GM12865 (cell line): ENCODE measurements around the gene HELZ.

Source experiments
- DNase-seq: peaks from one replicate; pipeline ENCODE4 v3.0.0; 2010; ENCODE audit warnings: low read depth
- H3K4me3 ChIP-seq: 2 replicates; pipeline ENCODE4 v1.5.1; 2011; ENCODE audit warnings: mild to moderate bottlenecking, low read depth, low read length, control low read depth
- TF ChIP-seq, protein P1 (sequence below): IDR thresholded peaks from 2 replicates; pipeline ENCODE4 v1.5.1; 2011; ENCODE audit warnings: low read length, control low read depth, low read depth, inconsistent platforms; ENCODE audit not compliant: insufficient read depth; ENCODE audit errors: missing control alignments

Gene HELZ

DNA sequence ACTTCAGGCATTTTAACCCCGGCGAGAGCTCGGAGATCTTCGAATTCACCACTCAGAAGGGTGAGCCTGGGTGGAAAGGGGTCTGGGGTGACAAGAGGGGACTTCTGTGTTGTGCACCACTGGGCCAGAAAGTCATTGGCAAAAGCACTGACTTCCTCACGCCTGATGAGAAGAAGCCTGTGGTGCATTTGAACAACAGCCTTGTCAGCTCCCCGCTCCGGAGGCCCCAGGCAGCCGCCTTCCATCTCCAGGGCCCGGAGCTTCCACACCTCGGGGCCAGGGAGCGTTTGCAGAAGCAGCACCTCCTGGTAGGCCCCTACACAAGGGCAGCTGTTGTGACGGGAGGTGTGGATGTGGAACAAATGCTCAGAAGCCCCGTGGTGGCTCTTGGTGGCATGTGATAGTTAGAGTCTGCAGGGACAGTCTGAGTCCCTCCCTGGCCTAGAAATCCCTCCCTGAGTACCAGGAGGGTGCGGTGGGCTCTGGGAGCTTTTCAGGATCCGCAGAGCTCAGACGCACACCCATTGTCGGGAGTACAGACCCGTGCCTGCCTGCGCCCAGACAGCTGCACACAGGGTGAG, 190.9 kb downstream of the HELZ start:
- H3K4me3 ChIP-seq = no peak overlapping the region
- TF ChIP-seq, protein P1, sequence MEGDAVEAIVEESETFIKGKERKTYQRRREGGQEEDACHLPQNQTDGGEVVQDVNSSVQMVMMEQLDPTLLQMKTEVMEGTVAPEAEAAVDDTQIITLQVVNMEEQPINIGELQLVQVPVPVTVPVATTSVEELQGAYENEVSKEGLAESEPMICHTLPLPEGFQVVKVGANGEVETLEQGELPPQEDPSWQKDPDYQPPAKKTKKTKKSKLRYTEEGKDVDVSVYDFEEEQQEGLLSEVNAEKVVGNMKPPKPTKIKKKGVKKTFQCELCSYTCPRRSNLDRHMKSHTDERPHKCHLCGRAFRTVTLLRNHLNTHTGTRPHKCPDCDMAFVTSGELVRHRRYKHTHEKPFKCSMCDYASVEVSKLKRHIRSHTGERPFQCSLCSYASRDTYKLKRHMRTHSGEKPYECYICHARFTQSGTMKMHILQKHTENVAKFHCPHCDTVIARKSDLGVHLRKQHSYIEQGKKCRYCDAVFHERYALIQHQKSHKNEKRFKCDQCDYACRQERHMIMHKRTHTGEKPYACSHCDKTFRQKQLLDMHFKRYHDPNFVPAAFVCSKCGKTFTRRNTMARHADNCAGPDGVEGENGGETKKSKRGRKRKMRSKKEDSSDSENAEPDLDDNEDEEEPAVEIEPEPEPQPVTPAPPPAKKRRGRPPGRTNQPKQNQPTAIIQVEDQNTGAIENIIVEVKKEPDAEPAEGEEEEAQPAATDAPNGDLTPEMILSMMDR = no peak
- no peak for DNase-seq

DNA sequence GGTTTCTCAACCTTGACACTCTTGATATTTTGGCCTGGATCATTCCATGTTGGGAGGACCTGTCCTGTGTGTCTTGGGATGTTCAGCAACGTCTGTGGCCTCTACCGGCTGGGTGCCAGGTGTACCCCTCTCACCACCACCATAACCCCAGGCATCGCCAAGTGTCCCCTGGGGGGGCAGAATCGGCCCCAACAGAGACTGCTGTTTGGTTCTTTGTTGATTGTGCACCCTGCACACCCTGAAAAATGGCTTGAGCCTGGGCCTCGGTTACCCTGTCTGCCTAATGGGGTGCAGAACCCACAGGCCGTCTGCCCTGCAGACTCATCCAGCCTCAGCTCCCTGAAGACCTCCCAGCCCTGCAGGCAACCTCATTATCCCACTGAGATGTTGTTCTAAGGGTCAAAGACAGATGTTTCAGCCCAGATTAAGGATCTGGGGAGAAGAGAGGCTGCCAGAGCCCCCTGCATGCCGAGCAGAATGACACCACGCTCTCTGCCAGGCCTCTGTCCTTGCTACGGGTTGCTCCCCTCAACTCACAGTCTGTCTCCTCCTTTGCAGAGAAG, 191.5 kb downstream of the HELZ start:
- DNase-seq = no peak
- TF ChIP-seq, protein P1 = no peak
- no peak overlapping the region for H3K4me3 ChIP-seq

DNA sequence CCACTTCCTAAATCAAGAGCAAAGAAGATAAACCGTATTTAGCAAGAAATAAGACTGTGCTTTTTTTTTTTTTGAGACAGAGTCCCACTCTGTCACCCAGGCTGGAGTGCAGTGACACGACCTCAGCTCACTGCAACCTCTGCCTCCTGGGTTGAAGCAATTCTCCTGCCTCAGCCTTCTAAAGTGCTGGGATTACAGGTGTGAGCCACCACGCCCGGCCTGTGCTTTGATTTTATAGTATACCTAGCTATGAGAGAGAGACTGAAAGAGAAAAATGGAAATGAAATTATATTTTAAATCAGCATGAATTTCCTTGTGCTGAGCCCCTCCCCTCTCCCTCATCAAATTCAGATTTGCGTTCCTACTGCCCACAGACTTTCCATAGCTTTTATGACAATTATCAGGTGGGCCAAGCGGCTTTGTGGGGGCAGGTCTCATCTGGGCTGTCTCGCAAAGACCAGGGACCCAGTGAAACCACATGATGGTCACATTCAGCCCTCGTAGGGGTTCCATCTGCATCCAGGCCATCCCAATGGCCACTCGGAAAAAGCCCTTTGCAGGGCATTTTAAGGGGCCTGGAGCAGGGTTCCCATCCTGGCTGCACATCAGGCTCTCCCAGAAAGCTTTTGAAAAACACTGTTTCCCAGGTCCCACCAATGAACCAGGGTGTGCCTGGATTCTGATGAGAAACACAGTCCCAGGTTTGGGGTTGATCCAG, 192.1 kb downstream of the HELZ start:
- TF ChIP-seq, protein P1 = no peak
- DNase-seq = no peak
- H3K4me3 ChIP-seq = no peak overlapping the region

DNA sequence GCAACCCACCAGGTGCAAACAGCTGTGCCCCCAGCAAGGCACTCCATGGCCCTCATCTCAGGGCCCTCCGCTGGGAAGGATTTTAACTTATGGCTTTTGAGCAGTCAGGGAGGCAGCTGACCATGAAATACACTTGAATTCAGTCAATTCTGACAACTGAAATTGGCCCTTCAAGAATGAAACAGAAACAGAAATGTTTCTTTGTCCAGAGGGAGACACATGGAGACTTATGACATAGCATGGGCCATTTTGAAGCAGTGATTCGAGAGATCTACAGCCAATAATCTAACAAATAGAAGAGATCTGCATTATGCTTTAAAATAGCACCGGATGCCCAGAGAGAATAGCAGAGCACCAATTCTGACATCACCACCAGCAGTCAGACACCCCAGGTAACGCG, 193.2 kb downstream of the HELZ start:
- H3K4me3 ChIP-seq = no peak overlapping the region
- peak; percentile 60 for DNase-seq
- TF ChIP-seq, protein P1 = no peak

DNA sequence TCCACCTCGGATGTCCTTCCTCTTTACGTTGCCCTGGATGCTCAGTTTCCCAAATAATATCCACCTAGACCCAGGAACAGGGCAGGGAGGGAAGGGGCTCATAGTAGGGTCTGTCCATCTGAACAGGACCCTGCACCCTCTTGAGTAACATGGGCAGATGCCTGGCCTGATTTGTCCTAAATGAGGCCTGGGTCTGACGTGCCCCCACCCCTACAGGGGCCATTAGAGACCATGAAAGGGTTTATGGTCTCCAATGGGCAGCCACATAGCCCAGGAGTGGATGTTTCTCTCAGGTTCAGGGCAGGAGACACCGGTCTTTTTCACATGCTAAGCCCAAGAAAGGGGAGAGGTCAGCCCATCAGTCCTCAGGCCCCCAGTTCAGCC, 193.8 kb downstream of the HELZ start:
- H3K4me3 ChIP-seq = no peak overlapping the region
- DNase-seq = no peak
- TF ChIP-seq, protein P1 = no peak

DNA sequence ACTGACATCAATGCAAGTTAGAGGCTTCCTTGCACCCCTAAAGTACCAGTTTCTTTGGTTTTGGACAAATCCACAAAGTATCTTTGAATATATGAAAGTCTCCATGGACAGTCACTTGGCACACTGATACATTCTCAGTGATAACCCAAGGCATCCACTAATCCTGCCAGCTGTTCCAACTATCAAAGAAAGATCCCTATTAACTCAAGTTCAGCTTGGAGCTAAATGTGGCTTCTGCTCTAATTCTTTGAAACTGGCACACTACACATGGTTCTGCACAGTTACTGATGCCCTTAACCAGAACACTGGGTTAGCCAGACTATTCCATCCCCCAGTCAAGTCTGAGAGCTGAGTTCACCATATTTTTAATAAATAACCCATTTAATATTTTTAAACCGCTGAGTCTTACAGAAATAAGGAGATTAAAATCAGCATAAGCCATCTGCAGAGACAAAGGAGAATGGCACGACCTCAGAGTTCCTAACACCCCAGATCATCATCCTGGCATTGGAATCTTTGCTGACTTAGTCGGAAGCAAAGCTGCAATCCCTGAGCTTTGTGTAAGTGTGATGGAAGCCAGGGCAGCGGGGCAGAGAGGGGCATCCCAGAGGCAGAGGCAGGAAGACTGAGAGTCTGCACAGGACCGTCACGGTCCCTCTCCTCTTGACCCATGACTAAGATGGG, 194.4 kb downstream of the HELZ start:
- H3K4me3 ChIP-seq = no peak overlapping the region
- TF ChIP-seq, protein P1 = no peak
- DNase-seq = no peak
